Measurements from ENCODE around the gene ERGIC1.

Gene ERGIC1

DNA sequence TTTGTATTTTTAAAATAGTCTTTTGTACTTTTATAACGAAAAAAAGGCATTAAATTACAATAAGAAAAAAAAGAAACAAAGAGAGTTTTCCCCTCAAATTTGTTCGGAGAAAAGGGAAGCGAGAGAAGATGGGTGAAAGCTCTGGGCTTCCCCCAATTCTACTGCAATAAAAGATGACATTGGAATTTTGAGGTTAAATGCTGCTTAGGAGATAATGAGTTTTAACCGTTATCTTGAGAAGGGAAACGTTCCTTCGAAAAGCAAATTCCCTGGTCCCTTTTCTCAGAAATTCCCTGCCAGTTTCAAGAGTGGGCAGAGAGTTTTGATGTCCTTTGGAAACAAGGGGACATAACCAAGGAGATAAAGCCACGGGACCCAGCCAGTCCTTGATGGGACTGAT is 18.4 kb upstream of the ERGIC1 start:
- DNase-seq, result no peak
- Mint-ChIP-seq H3K9me3 (peaks cover 2% of the 10 kb centered on the region), H3K4me1 (peaks cover 4% of the 10 kb centered on the region), H3K36me3 (ENCODE audit: low read depth) (no peaks in the 10 kb centered on the region), H3K27ac (no peak overlapping the region), H3K4me3 (no peak overlapping the region), H3K27me3 (ENCODE audit: low read depth, poor library complexity) (peaks cover 2% of the 10 kb centered on the region)
- no peak for TF ChIP-seq CTCF (IDR thresholded peaks at IDR 0.05)

GRCh38 chr5:172816925-172817562 is 17.0 kb upstream of the ERGIC1 start:
- no peaks in the 10 kb centered on the region for H3K9me3 Mint-ChIP-seq

GRCh38 chr5:172817664-172818063 is 16.4 kb upstream of the ERGIC1 start:
- H3K4me3 Mint-ChIP-seq, result no peak overlapping the region
- no peak for DNase-seq
- H3K27ac Mint-ChIP-seq, result no peak overlapping the region
- no peaks in the 10 kb centered on the region for H3K9me3 Mint-ChIP-seq
- no peaks in the 10 kb centered on the region for H3K36me3 Mint-ChIP-seq (ENCODE audit: low read depth)
- H3K4me1 Mint-ChIP-seq, result peaks cover 4% of the 10 kb centered on the region
- peaks cover 5% of the 10 kb centered on the region for H3K27me3 Mint-ChIP-seq (ENCODE audit: low read depth, poor library complexity)
- TF ChIP-seq CTCF (IDR thresholded peaks at IDR 0.05), result no peak

More at GRCh38 chr5:172816925-172817562, 17.0 kb upstream of the ERGIC1 start:
- no peak for DNase-seq
- no peaks in the 10 kb centered on the region for H3K36me3 Mint-ChIP-seq (ENCODE audit: low read depth)
- no peak for TF ChIP-seq CTCF (IDR thresholded peaks at IDR 0.05)
- no peak overlapping the region for H3K4me3 Mint-ChIP-seq
- H3K27ac Mint-ChIP-seq, result no peak overlapping the region
- peaks cover 4% of the 10 kb centered on the region for H3K4me1 Mint-ChIP-seq
- H3K27me3 Mint-ChIP-seq (ENCODE audit: low read depth, poor library complexity), result peaks cover 5% of the 10 kb centered on the region

- Mint-ChIP-seq H3K36me3 (ENCODE audit: low read depth) (no peaks in the 10 kb centered on the region), H3K4me1 (peaks cover 6% of the 10 kb centered on the region), H3K9me3 (no peaks in the 10 kb centered on the region), H3K27ac (peak overlapping the region; percentile 22), H3K4me3 (no peak overlapping the region), H3K27me3 (ENCODE audit: low read depth, poor library complexity) (peaks cover 5% of the 10 kb centered on the region)
- DNase-seq, result no peak
- TF ChIP-seq CTCF (IDR thresholded peaks at IDR 0.05), result no peak
Observed at GRCh38 chr5:172818081-172818480, 16.0 kb upstream of the ERGIC1 start.

DNA sequence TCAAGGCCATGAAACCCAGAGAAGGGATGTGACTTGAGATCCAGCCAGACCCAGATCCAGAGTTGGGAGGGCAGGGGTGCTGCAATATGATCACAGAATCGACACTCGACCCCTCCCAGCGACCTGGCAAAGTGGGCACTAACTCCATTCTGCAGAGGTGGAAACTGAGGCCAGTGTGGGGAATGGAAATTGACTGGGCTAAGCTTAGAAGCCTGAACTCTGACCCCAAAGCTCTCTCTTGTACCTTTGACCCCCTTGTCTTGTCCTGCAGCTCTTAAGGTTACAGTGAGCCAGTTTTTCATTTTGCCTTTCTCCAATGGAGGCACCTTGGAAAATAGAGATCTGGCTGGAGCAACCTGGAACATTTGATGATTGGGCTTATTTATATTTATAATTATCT is 14.5 kb upstream of the ERGIC1 start:
- peaks cover 21% of the 10 kb centered on the region for H3K4me1 Mint-ChIP-seq
- no peak overlapping the region for H3K4me3 Mint-ChIP-seq
- DNase-seq, result no peak
- H3K27ac Mint-ChIP-seq, result no peak overlapping the region
- H3K27me3 Mint-ChIP-seq (ENCODE audit: low read depth, poor library complexity), result peaks cover 5% of the 10 kb centered on the region
- TF ChIP-seq CTCF (IDR thresholded peaks at IDR 0.05), result no peak
- peaks cover under 1% of the 10 kb centered on the region for H3K9me3 Mint-ChIP-seq
- no peaks in the 10 kb centered on the region for H3K36me3 Mint-ChIP-seq (ENCODE audit: low read depth)

GRCh38 chr5:172820046-172820767 is 13.8 kb upstream of the ERGIC1 start:
- Mint-ChIP-seq H3K4me1 (peaks cover 23% of the 10 kb centered on the region), H3K27me3 (ENCODE audit: low read depth, poor library complexity) (peaks cover 3% of the 10 kb centered on the region), H3K4me3 (no peak overlapping the region), H3K9me3 (peaks cover 7% of the 10 kb centered on the region), H3K27ac (no peak overlapping the region), H3K36me3 (ENCODE audit: low read depth) (peaks cover 2% of the 10 kb centered on the region)
- no peak for TF ChIP-seq CTCF (IDR thresholded peaks at IDR 0.05)
- no peak for DNase-seq

Measured in nephron progenitor cell (in vitro differentiated cells).